ENCODE data around the gene SORCS2.

Gene SORCS2

GRCh38 chr4:7735961-7736360 is 543.6 kb downstream of the SORCS2 start:
- no peak for DNase-seq (ENCODE audit: low read depth in 3 of 3, low spot score in 1 of 3)

GRCh38 chr4:7736436-7737267 is 544.3 kb downstream of the SORCS2 start:
- DNase-seq (ENCODE audit: low read depth in 3 of 3, low spot score in 1 of 3): no peak

GRCh38 chr4:7737268-7737645 is 544.9 kb downstream of the SORCS2 start:
- no peak for DNase-seq (ENCODE audit: low read depth in 3 of 3, low spot score in 1 of 3)

- DNase-seq (ENCODE audit: low read depth in 3 of 3, low spot score in 1 of 3): no peak
Observed at GRCh38 chr4:7737752-7738457, 545.6 kb downstream of the SORCS2 start.

- DNase-seq (ENCODE audit: low read depth in 3 of 3, low spot score in 1 of 3): no peak
Observed at GRCh38 chr4:7738458-7739076, 546.2 kb downstream of the SORCS2 start.

GRCh38 chr4:7739077-7739917 is 547.0 kb downstream of the SORCS2 start:
- no peak for DNase-seq (ENCODE audit: low read depth in 3 of 3, low spot score in 1 of 3)

- no peak for DNase-seq (ENCODE audit: low read depth in 3 of 3, low spot score in 1 of 3)
Observed at GRCh38 chr4:7739918-7740865, 547.9 kb downstream of the SORCS2 start.

- no peak for DNase-seq (ENCODE audit: low read depth in 3 of 3, low spot score in 1 of 3)
Observed at GRCh38 chr4:7740866-7741525, 548.7 kb downstream of the SORCS2 start.

- DNase-seq (ENCODE audit: low read depth in 3 of 3, low spot score in 1 of 3): no peak
Observed at GRCh38 chr4:7741946-7742806, 549.8 kb downstream of the SORCS2 start.

GRCh38 chr4:7742807-7743280 is 550.5 kb downstream of the SORCS2 start:
- DNase-seq (ENCODE audit: low read depth in 3 of 3, low spot score in 1 of 3): no peak

- DNase-seq (ENCODE audit: low read depth in 3 of 3, low spot score in 1 of 3): no peak
Observed at GRCh38 chr4:7744142-7744804, 551.9 kb downstream of the SORCS2 start.

- no peak for DNase-seq (ENCODE audit: low read depth in 3 of 3, low spot score in 1 of 3)
Observed at GRCh38 chr4:7745301-7745885, 553.1 kb downstream of the SORCS2 start.

- DNase-seq (ENCODE audit: low read depth in 3 of 3, low spot score in 1 of 3): no peak
Observed at GRCh38 chr4:7746351-7747061, 554.2 kb downstream of the SORCS2 start.

GRCh38 chr4:7747062-7747385 is 554.7 kb downstream of the SORCS2 start:
- DNase-seq (ENCODE audit: low read depth in 3 of 3, low spot score in 1 of 3): no peak

- no peak for DNase-seq (ENCODE audit: low read depth in 3 of 3, low spot score in 1 of 3)
Observed at GRCh38 chr4:7747566-7747965, 555.2 kb downstream of the SORCS2 start.

GRCh38 chr4:7750523-7750922 is 558.2 kb downstream of the SORCS2 start:
- no peak for DNase-seq (ENCODE audit: low read depth in 3 of 3, low spot score in 1 of 3)

GRCh38 chr4:7750972-7751371 is 558.6 kb downstream of the SORCS2 start:
- no peak for DNase-seq (ENCODE audit: low read depth in 3 of 3, low spot score in 1 of 3)
